D721Med (cell line): Measurements from ENCODE around the gene GBA3.

Experiments used
- DNase-seq: peaks from one replicate; pipeline ENCODE4 v3.0.0; 2011; ENCODE audit warnings: low spot score; ENCODE audit not compliant: insufficient read length
- FAIRE-seq: peaks from 2 replicates; lab custom pipeline; 2011; peaks lifted over from hg19 to GRCh38; lab: Jason Lieb, UNC
- CTCF ChIP-seq: IDR thresholded peaks from 2 replicates; pipeline ENCODE4 v1.5.1; 2012; ENCODE audit warnings: mild to moderate bottlenecking, control low read depth; ENCODE audit not compliant: insufficient read depth; ENCODE audit errors: missing control alignments

Gene GBA3

GRCh38 chr4:22674700-22675099, 18.0 kb upstream of the GBA3 start:
- FAIRE-seq (no peak), DNase-seq (no peak)
- TF ChIP-seq CTCF, result no peak

GRCh38 chr4:22676063-22676462, 16.7 kb upstream of the GBA3 start:
- FAIRE-seq, result no peak
- DNase-seq, result no peak
- TF ChIP-seq CTCF, result no peak

GRCh38 chr4:22677780-22678179, 15.0 kb upstream of the GBA3 start:
- FAIRE-seq, result no peak
- DNase-seq, result no peak
- TF ChIP-seq CTCF, result no peak

GRCh38 chr4:22678940-22679854, 13.5 kb upstream of the GBA3 start:
- no peak for TF ChIP-seq CTCF
- FAIRE-seq, result no peak
- no peak for DNase-seq

- DNase-seq (no peak), FAIRE-seq (no peak)
- TF ChIP-seq CTCF, result no peak
Measured at GRCh38 chr4:22680065-22680642, 12.6 kb upstream of the GBA3 start.

GRCh38 chr4:22683726-22684125, 9.0 kb upstream of the GBA3 start:
- FAIRE-seq (no peak), DNase-seq (no peak)
- no peak for TF ChIP-seq CTCF

GRCh38 chr4:22686141-22686540, 6.6 kb upstream of the GBA3 start:
- no peak for FAIRE-seq

More at GRCh38 chr4:22686141-22686540, 6.6 kb upstream of the GBA3 start:
- no peak for TF ChIP-seq CTCF
- no peak for DNase-seq
